ENCODE results near the gene VPS13D.

GRCh38 chr1:12413664-12414410 lies 184.0 kb downstream of the VPS13D start:
- no peak for TF ChIP-seq TARDBP (IDR thresholded peaks at IDR 0.05)
- TF ChIP-seq FOXM1 (IDR thresholded peaks at IDR 0.05; ENCODE audit: borderline replicate concordance), result no peak
- TF ChIP-seq L3MBTL2 (conservative IDR thresholded peaks at IDR 0.05), result no peak
- no peak for TF ChIP-seq SP1 (IDR thresholded peaks at IDR 0.05)
- no peak for TF ChIP-seq NFRKB (IDR thresholded peaks at IDR 0.05)
- TF ChIP-seq BHLHE40 (IDR thresholded peaks at IDR 0.05; ENCODE audit: borderline replicate concordance), result no peak
- no peak for TF ChIP-seq SUZ12 (IDR thresholded peaks at IDR 0.05)
